ENCODE data around the gene RYR2.

Gene RYR2

GRCh38 chr1:237640011-237640671 is 598.2 kb downstream of the RYR2 start:
- no peak for DNase-seq (ENCODE audit: low read depth in 3 of 3, low spot score in 1 of 3)

- no peak for DNase-seq (ENCODE audit: low read depth in 3 of 3, low spot score in 1 of 3)
These were observed 599.0 kb downstream of the RYR2 start for GRCh38 chr1:237640966-237641365.

GRCh38 chr1:237650809-237651208 is 608.8 kb downstream of the RYR2 start:
- DNase-seq (ENCODE audit: low read depth in 3 of 3, low spot score in 1 of 3), result no peak

- DNase-seq (ENCODE audit: low read depth in 3 of 3, low spot score in 1 of 3), result no peak
These were observed 613.8 kb downstream of the RYR2 start for GRCh38 chr1:237655778-237656177.

GRCh38 chr1:237664348-237664747 is 622.4 kb downstream of the RYR2 start:
- DNase-seq (ENCODE audit: low read depth in 3 of 3, low spot score in 1 of 3), result no peak

GRCh38 chr1:237670302-237670701 is 628.3 kb downstream of the RYR2 start:
- DNase-seq (ENCODE audit: low read depth in 3 of 3, low spot score in 1 of 3), result no peak

GRCh38 chr1:237671262-237671661 is 629.3 kb downstream of the RYR2 start:
- DNase-seq (ENCODE audit: low read depth in 3 of 3, low spot score in 1 of 3), result no peak

- no peak for DNase-seq (ENCODE audit: low read depth in 3 of 3, low spot score in 1 of 3)
These were observed 630.0 kb downstream of the RYR2 start for GRCh38 chr1:237671935-237672334.

- DNase-seq (ENCODE audit: low read depth in 3 of 3, low spot score in 1 of 3), result no peak
These were observed 630.8 kb downstream of the RYR2 start for GRCh38 chr1:237672748-237673147.

GRCh38 chr1:237673631-237674030 is 631.6 kb downstream of the RYR2 start:
- no peak for DNase-seq (ENCODE audit: low read depth in 3 of 3, low spot score in 1 of 3)

GRCh38 chr1:237677979-237678378 is 636.0 kb downstream of the RYR2 start:
- no peak for DNase-seq (ENCODE audit: low read depth in 3 of 3, low spot score in 1 of 3)

GRCh38 chr1:237679687-237680086 is 637.7 kb downstream of the RYR2 start:
- no peak for DNase-seq (ENCODE audit: low read depth in 3 of 3, low spot score in 1 of 3)

GRCh38 chr1:237681210-237681609 is 639.2 kb downstream of the RYR2 start:
- DNase-seq (ENCODE audit: low read depth in 3 of 3, low spot score in 1 of 3), result no peak

- no peak for DNase-seq (ENCODE audit: low read depth in 3 of 3, low spot score in 1 of 3)
These were observed 642.3 kb downstream of the RYR2 start for GRCh38 chr1:237684236-237684635.

- DNase-seq (ENCODE audit: low read depth in 3 of 3, low spot score in 1 of 3), result no peak
These were observed 643.6 kb downstream of the RYR2 start for GRCh38 chr1:237685551-237685950.

- no peak for DNase-seq (ENCODE audit: low read depth in 3 of 3, low spot score in 1 of 3)
These were observed 645.8 kb downstream of the RYR2 start for GRCh38 chr1:237687804-237688203.

GRCh38 chr1:237690656-237691055 is 648.7 kb downstream of the RYR2 start:
- no peak for DNase-seq (ENCODE audit: low read depth in 3 of 3, low spot score in 1 of 3)

GRCh38 chr1:237692255-237692654 is 650.3 kb downstream of the RYR2 start:
- no peak for DNase-seq (ENCODE audit: low read depth in 3 of 3, low spot score in 1 of 3)

GRCh38 chr1:237695878-237696277 is 653.9 kb downstream of the RYR2 start:
- no peak for DNase-seq (ENCODE audit: low read depth in 3 of 3, low spot score in 1 of 3)

GRCh38 chr1:237700181-237700580 is 658.2 kb downstream of the RYR2 start:
- DNase-seq (ENCODE audit: low read depth in 3 of 3, low spot score in 1 of 3), result no peak

- DNase-seq (ENCODE audit: low read depth in 3 of 3, low spot score in 1 of 3), result no peak
These were observed 659.5 kb downstream of the RYR2 start for GRCh38 chr1:237701534-237701933.

GRCh38 chr1:237702161-237702560 is 660.2 kb downstream of the RYR2 start:
- DNase-seq (ENCODE audit: low read depth in 3 of 3, low spot score in 1 of 3), result no peak

GRCh38 chr1:237705462-237705861 is 663.5 kb downstream of the RYR2 start:
- DNase-seq (ENCODE audit: low read depth in 3 of 3, low spot score in 1 of 3), result no peak

- no peak for DNase-seq (ENCODE audit: low read depth in 3 of 3, low spot score in 1 of 3)
These were observed 667.4 kb downstream of the RYR2 start for GRCh38 chr1:237709355-237709754.

All from stimulated activated CD4-positive, alpha-beta T cell treated with anti-CD3 and anti-CD28 coated beads, TNF-alpha, amount 100 ng/mL, for 1 hour (primary cell).